Gastroesophageal sphincter (tissue), 3 donors: ENCODE results near the gene LMOD1.

Experiments used
- CTCF ChIP-seq, 4 experiments: fragments of 200-600 bp in 2 of 4; fragments of 450-650 bp in 2 of 4; sonication (generic) in 1 of 4; IDR thresholded peaks; one replicate each; pipeline ENCODE4 v1.5.1; 2017 to 2019; ENCODE audit warnings: antibody characterized with exemption in 4 of 4, mild to moderate bottlenecking in 2 of 4, moderate library complexity in 2 of 4
- EP300 ChIP-seq: sonication (generic); formaldehyde crosslinking; IDR thresholded peaks from one replicate; pipeline ENCODE4 v1.6.1; 2017; ENCODE audit warnings: antibody characterized with exemption, mild to moderate bottlenecking
- POLR2A ChIP-seq, 2 donors: fragments of 450-650 bp; IDR thresholded peaks; one replicate each; pipeline ENCODE4 v1.6.1; 2017; ENCODE audit warnings: antibody characterized with exemption in 2 of 2, mild to moderate bottlenecking in 2 of 2, moderate library complexity in 1 of 2
- POLR2AphosphoS5 ChIP-seq: sonication (generic); formaldehyde crosslinking; IDR thresholded peaks from one replicate; pipeline ENCODE4 v1.6.1; 2017; ENCODE audit warnings: antibody characterized with exemption

- no peak for TF ChIP-seq CTCF (IDR thresholded peaks at IDR 0.05)
- no peak for TF ChIP-seq POLR2A (IDR thresholded peaks at IDR 0.05)
- TF ChIP-seq EP300: no peak
- peak; percentile 89 for TF ChIP-seq POLR2AphosphoS5
Observed at GRCh38 chr1:201912832-201913231, 33.5 kb downstream of the LMOD1 start.
